HT-29 (cell line): ENCODE results near the gene ZNF567. TPM values are rescaled to one million over a fixed set of nuclear protein-coding genes. Genes with fewer than 3 reads are reported as not detected.

ENCODE experiments used
- DNase-seq: peaks from one replicate; pipeline ENCODE4 v3.0.0-alpha.2; 2015; ENCODE audit warnings: low spot score
- total RNA-seq: library from RNA; depleted of rRNA; stranded (reverse); fragments of >200 nt; shearing (Covaris generic); gene quantifications from 2 replicates; pipeline ENCODE4 v1.2.3, GENCODE V29; 2014; rRNA removed

Gene ZNF567
- total RNA-seq, 1 experiment from 2014 or later, result 0.41 TPM

DNA sequence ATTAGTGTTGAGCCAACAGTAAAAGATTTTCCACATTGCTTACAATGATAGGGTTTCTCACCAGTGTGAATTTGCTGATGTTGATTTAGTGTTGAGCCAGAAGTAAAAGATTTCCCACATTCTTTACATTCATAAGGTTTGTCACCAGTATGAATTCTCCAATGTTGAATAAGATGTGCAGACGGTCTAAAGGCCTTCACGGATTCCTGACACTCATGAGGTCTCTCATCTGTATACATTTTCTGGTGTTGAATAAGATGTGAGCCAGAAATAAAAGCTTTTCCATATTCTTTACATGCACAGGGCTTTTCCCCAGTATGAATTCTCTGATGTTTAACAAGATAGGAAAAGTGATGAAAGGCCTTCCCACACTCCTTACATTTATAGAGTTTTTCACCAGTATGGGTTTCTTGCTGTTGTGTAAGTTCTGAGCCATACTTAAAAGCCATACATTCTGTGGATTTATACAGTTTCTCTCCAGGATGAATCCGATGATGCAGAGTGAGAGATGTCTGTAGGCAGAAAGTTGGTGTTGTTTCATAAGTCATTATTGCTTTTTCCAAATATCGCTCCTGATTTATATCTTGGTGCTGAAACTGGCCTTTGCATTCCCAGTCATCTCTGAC, 62.8 kb downstream of the ZNF567 start:
- DNase-seq, result no peak

Other genes starting within 250 kb of the ZNF567 start
- gene ZNF566, start 198.1 kb upstream of the ZNF567 start, total RNA-seq, result 0.05 and 0.16 TPM in 2 replicates
- 0.13 and 0.31 TPM in 2 replicates for gene ZNF260, start 159.3 kb upstream of the ZNF567 start, total RNA-seq
- 0.25 and 0.44 TPM in 2 replicates for gene ZNF529, start 114.3 kb upstream of the ZNF567 start, total RNA-seq
- not detected in 2 replicates for gene ZNF382, start 82.3 kb upstream of the ZNF567 start, total RNA-seq
- not detected in 2 replicates for gene ZNF461, start 20.8 kb upstream of the ZNF567 start, total RNA-seq
- 0.34 and 0.69 TPM in 2 replicates for gene ZNF850, start 85.2 kb downstream of the ZNF567 start, total RNA-seq
- 0.37 TPM in 1 of 2 replicates, not detected in the other for gene ZNF790, start 150.8 kb downstream of the ZNF567 start, total RNA-seq
- gene ZNF345, start 163.3 kb downstream of the ZNF567 start, total RNA-seq, result not detected in 2 replicates
- gene ZNF829, start 228.7 kb downstream of the ZNF567 start, total RNA-seq, result not detected in 2 replicates
- gene ZNF568, start 228.7 kb downstream of the ZNF567 start, total RNA-seq, result not detected in 2 replicates